GM23248 (cell line): ENCODE data around the gene TNIK. TPM values are rescaled to one million over a fixed set of nuclear protein-coding genes. Genes with fewer than 3 reads are reported as not detected.
A peak's percentile ranks its signal among the peaks of the same experiment; 100 is the strongest.

Source experiments
- DNase-seq: peaks from one replicate; pipeline ENCODE4 v3.0.0-alpha.2; 2015
- H2AFZ ChIP-seq: fragments of 200-600 bp; sonication (generic); 2 replicates; pipeline ENCODE4 v1.6.1; 2016; ENCODE audit warnings: antibody characterized with exemption
- H3F3A ChIP-seq: fragments of 200-600 bp; sonication (generic); 2 replicates; pipeline ENCODE4 v1.6.1; 2016; ENCODE audit warnings: mild to moderate bottlenecking, antibody characterized with exemption, mixed run types; ENCODE audit not compliant: insufficient read depth
- H3K27ac ChIP-seq: fragments of 200-600 bp; sonication (generic); 2 replicates; pipeline ENCODE4 v1.5.1; 2016; ENCODE audit warnings: mild to moderate bottlenecking
- H3K27me3 ChIP-seq: fragments of 200-600 bp; sonication (generic); replicated peaks from 2 replicates; pipeline ENCODE4 v1.6.1; 2016; ENCODE audit warnings: mild to moderate bottlenecking; ENCODE audit not compliant: insufficient read depth
- H3K36me3 ChIP-seq: fragments of 200-600 bp; sonication (generic); 2 replicates; pipeline ENCODE4 v1.6.1; 2016; ENCODE audit warnings: low read depth, mild to moderate bottlenecking
- H3K4me1 ChIP-seq: fragments of 200-600 bp; sonication (generic); 2 replicates; pipeline ENCODE4 v1.6.1; 2016; ENCODE audit warnings: mild to moderate bottlenecking; ENCODE audit not compliant: insufficient read depth
- H3K4me2 ChIP-seq: fragments of 200-600 bp; sonication (generic); one replicate; pipeline ENCODE4 v1.6.1; 2016; ENCODE audit warnings: mild to moderate bottlenecking; ENCODE audit not compliant: unreplicated experiment
- H3K4me3 ChIP-seq: fragments of 200-600 bp; sonication (generic); 2 replicates; pipeline ENCODE4 v1.5.1; 2016; ENCODE audit warnings: mild to moderate bottlenecking
- H3K79me2 ChIP-seq: fragments of 200-600 bp; sonication (generic); 2 replicates; pipeline ENCODE4 v1.6.1; 2016; ENCODE audit warnings: mild to moderate bottlenecking; ENCODE audit not compliant: insufficient read depth
- H3K9ac ChIP-seq: fragments of 200-600 bp; sonication (generic); 2 replicates; pipeline ENCODE4 v1.6.1; 2016; ENCODE audit warnings: mild to moderate bottlenecking
- H3K9me2 ChIP-seq: fragments of 200-600 bp; sonication (generic); 2 replicates; pipeline ENCODE4 v1.6.1; 2016; ENCODE audit warnings: mixed run types, mild to moderate bottlenecking, moderate library complexity; ENCODE audit not compliant: insufficient read depth
- H3K9me3 ChIP-seq: fragments of 200-600 bp; sonication (generic); one replicate; pipeline ENCODE4 v1.6.1; 2017; ENCODE audit warnings: low read depth
- H4K20me1 ChIP-seq: fragments of 200-600 bp; sonication (generic); 2 replicates; pipeline ENCODE4 v1.6.0; 2016; ENCODE audit not compliant: insufficient read depth
- EZH2 ChIP-seq: fragments of 200-600 bp; sonication (generic); IDR thresholded peaks from 2 replicates; pipeline ENCODE4 v1.6.1; 2018; ENCODE audit warnings: antibody characterized with exemption, mild to moderate bottlenecking; ENCODE audit not compliant: insufficient read depth, poor library complexity, severe bottlenecking
- EZH2phosphoT487 ChIP-seq: fragments of 200-600 bp; sonication (generic); IDR thresholded peaks from 2 replicates; pipeline ENCODE4 v1.6.1; 2018; ENCODE audit warnings: antibody characterized with exemption, moderate library complexity, mild to moderate bottlenecking, low read depth; ENCODE audit not compliant: insufficient read depth
- WGBS, 2 experiments: methylation state at CpG; one replicate each; pipeline ENCODE4 v1.1.6; 2015 to 2017; ENCODE audit warnings: low lambda C conversion rate in 2 of 2, low coverage in 1 of 2; ENCODE audit errors: missing lambda C conversion rate in 2 of 2; 5-methylcytosine and 5-hydroxymethylcytosine counted together
- in situ Hi-C: fragments of 300-500 bp; cut with MboI; formaldehyde crosslinking; loops from 2 replicates; pipeline ENCODE4 v1.15.0; 2020
- polyA plus RNA-seq: library from polyadenylated mRNA; unstranded; fragments of >200 nt; fragmentation: Nextera tagmentation; extraction: Ambion mirVana; gene quantifications from 2 replicates; pipeline ENCODE4 v1.2.1, GENCODE V29; 2016
- total RNA-seq: library from RNA; depleted of rRNA; stranded (reverse); fragments of >200 nt; shearing (Covaris generic); gene quantifications from 2 replicates; pipeline ENCODE4 v1.2.3, GENCODE V29; 2014

TNIK gene
- total and polyA plus RNA-seq, 2 experiments from 2014 or later = 0.80 to 2.3 TPM

GRCh38 chr3:171443211-171443957, 16.8 kb downstream of the TNIK start:
- no peak overlapping the region for H3K9ac ChIP-seq
- no peak overlapping the region for H3K27ac ChIP-seq
- no peak overlapping the region for H2AFZ ChIP-seq
- TF ChIP-seq EZH2phosphoT487 = no peak
- no peaks in the 10 kb centered on the region for H3F3A ChIP-seq
- H4K20me1 ChIP-seq = no peaks in the 10 kb centered on the region
- whole genome bisulfite sequencing, 2 experiments = 58 to 69% methylated on average over 6 of the region's 6 CpGs
- no peaks in the 10 kb centered on the region for H3K36me3 ChIP-seq
- no peaks in the 10 kb centered on the region for H3K9me3 ChIP-seq
- in situ Hi-C loops = no loop called here
- no peak overlapping the region for H3K4me2 ChIP-seq
- no peak overlapping the region for H3K4me3 ChIP-seq
- no peaks in the 10 kb centered on the region for H3K79me2 ChIP-seq
- DNase-seq = no peak
- no peaks in the 10 kb centered on the region for H3K9me2 ChIP-seq
- no peaks in the 10 kb centered on the region for H3K27me3 ChIP-seq
- H3K4me1 ChIP-seq = peaks cover 9% of the 10 kb centered on the region

- Histone ChIP-seq H3K9me3 (no peaks in the 10 kb centered on the region), H3K4me1 (peaks cover 4% of the 10 kb centered on the region), H2AFZ (no peak overlapping the region), H3K4me3 (no peak overlapping the region), H3K36me3 (no peaks in the 10 kb centered on the region), H3K27ac (no peak overlapping the region), H3F3A (no peaks in the 10 kb centered on the region), H3K4me2 (no peak overlapping the region), H3K27me3 (no peaks in the 10 kb centered on the region), H3K9me2 (no peaks in the 10 kb centered on the region), H3K79me2 (no peaks in the 10 kb centered on the region), H4K20me1 (no peaks in the 10 kb centered on the region), H3K9ac (no peak overlapping the region)
- WGBS, 2 experiments = 72% methylated on average over 2 of the region's 2 CpGs
- in situ Hi-C loops = no loop called here
- TF ChIP-seq EZH2phosphoT487 = no peak
- no peak for TF ChIP-seq EZH2
- no peak for DNase-seq
Measured at GRCh38 chr3:171442184-171442583, 18.0 kb downstream of the TNIK start.

- Histone ChIP-seq H2AFZ (no peak overlapping the region), H3K27me3 (no peaks in the 10 kb centered on the region), H3K9me3 (no peaks in the 10 kb centered on the region), H3K27ac (no peak overlapping the region), H3K79me2 (no peaks in the 10 kb centered on the region), H3K4me2 (no peak overlapping the region), H3K9me2 (no peaks in the 10 kb centered on the region), H3K4me1 (no peaks in the 10 kb centered on the region), H3K36me3 (no peaks in the 10 kb centered on the region), H3K9ac (no peak overlapping the region), H4K20me1 (no peaks in the 10 kb centered on the region), H3F3A (no peaks in the 10 kb centered on the region), H3K4me3 (no peak overlapping the region)
- WGBS, 2 experiments = 94 to 98% methylated on average over 3 of the region's 3 CpGs
- no peak for DNase-seq
- in situ Hi-C loops = no loop called here
- TF ChIP-seq EZH2 (no peak), EZH2phosphoT487 (no peak)
Measured at GRCh38 chr3:171441381-171441780, 18.8 kb downstream of the TNIK start.

- Histone ChIP-seq H3K4me2 (no peak overlapping the region), H3K27me3 (no peaks in the 10 kb centered on the region), H3K9me3 (no peaks in the 10 kb centered on the region), H3K27ac (no peak overlapping the region), H3K9me2 (no peaks in the 10 kb centered on the region), H2AFZ (no peak overlapping the region), H3K79me2 (no peaks in the 10 kb centered on the region), H3K36me3 (no peaks in the 10 kb centered on the region), H3K4me1 (no peaks in the 10 kb centered on the region), H3F3A (no peaks in the 10 kb centered on the region), H3K4me3 (no peak overlapping the region), H4K20me1 (no peaks in the 10 kb centered on the region), H3K9ac (no peak overlapping the region)
- in situ Hi-C loops = no loop called here
- DNase-seq = peak; percentile 19
- no peak for TF ChIP-seq EZH2phosphoT487
- TF ChIP-seq EZH2 = no peak
- WGBS, 2 experiments = 97 to 98% methylated on average over 2 of the region's 2 CpGs
Measured at GRCh38 chr3:171439996-171440395, 20.2 kb downstream of the TNIK start.
